ENCODE results near the gene ESF1.

Gene ESF1

DNA sequence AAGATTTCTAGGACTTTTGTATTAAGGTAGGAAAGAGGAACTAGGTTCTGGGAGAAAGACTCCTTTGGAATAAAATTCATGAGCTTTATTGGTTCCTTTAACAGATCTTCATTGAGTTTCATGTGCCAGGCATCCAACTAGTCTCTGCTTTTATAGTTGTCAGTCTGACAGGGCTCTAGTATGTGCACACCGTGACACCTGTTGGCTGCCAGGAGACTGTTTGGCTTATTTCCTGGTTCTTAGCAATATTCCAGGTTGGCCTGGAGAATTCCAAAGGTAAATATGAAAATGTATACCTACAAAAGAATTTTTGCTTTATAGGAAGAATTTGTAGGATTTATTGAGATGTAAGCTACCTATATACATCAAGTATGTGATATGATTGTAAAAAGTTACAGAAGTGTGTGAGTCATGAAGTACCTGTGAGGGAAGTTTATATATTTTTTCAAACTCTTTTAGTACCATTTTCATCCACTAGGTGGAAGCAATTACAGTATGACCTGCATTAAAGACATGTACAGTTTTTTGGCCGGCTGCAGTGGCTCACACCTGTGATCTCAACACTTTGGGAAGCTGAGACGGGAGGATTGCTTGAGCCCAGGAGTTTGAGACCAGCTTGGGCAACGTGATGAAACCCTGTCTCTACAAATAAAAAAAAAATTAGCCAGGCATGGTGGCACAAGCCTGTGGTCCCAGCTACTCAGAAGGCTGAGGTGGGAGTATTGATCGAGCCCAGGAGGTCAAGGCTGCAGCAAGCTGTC lies 35.3 kb upstream of the ESF1 start:
- H3K27me3 ChIP-seq (ENCODE audit: insufficient read depth, poor library complexity, severe bottlenecking), result no peaks in the 10 kb centered on the region
- no peak for TF ChIP-seq GABPA (IDR thresholded peaks at IDR 0.05; ENCODE audit: low read depth)
- TF ChIP-seq, protein P1, sequence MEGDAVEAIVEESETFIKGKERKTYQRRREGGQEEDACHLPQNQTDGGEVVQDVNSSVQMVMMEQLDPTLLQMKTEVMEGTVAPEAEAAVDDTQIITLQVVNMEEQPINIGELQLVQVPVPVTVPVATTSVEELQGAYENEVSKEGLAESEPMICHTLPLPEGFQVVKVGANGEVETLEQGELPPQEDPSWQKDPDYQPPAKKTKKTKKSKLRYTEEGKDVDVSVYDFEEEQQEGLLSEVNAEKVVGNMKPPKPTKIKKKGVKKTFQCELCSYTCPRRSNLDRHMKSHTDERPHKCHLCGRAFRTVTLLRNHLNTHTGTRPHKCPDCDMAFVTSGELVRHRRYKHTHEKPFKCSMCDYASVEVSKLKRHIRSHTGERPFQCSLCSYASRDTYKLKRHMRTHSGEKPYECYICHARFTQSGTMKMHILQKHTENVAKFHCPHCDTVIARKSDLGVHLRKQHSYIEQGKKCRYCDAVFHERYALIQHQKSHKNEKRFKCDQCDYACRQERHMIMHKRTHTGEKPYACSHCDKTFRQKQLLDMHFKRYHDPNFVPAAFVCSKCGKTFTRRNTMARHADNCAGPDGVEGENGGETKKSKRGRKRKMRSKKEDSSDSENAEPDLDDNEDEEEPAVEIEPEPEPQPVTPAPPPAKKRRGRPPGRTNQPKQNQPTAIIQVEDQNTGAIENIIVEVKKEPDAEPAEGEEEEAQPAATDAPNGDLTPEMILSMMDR (IDR thresholded peaks at IDR 0.05; ENCODE audit: insufficient read depth, low read length), result peak; percentile 8
- no peak for TF ChIP-seq POLR2AphosphoS5 (IDR thresholded peaks at IDR 0.05; ENCODE audit: low read depth)
- no peak for TF ChIP-seq SPI1 (IDR thresholded peaks at IDR 0.05; ENCODE audit: borderline replicate concordance, low read depth)
- DNase-seq (ENCODE audit: low read depth in 1 of 2, low spot score in 1 of 2), result peak; percentile 35
- no peak overlapping the region for H3K27ac ChIP-seq (replicated peaks)
- no peak overlapping the region for H3K4me3 ChIP-seq (replicated peaks; ENCODE audit: insufficient read depth, low read length)

DNA sequence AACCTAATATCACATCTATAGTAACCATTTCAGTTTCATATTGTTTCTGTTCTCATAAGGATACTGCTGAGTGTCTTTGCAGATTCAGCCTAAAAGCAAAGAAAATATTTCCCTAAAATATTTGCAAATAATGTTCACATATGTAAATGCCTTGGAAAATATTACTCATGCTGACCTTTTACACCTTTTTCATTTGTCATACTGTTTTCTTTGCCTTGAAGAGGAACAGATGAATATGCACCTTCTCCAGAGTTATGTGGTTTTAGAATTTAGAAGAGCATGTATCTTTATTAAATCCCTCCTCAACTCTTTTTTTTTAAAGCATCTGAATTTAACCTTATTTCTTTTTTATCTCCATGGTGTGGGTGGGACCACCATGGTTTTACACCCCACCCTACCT lies 32.6 kb upstream of the ESF1 start:
- no peak overlapping the region for H3K4me3 ChIP-seq (replicated peaks; ENCODE audit: insufficient read depth, low read length)
- H3K27me3 ChIP-seq (ENCODE audit: insufficient read depth, poor library complexity, severe bottlenecking), result no peaks in the 10 kb centered on the region
- TF ChIP-seq, protein P1 (IDR thresholded peaks at IDR 0.05; ENCODE audit: insufficient read depth, low read length), result no peak
- TF ChIP-seq, protein P2, sequence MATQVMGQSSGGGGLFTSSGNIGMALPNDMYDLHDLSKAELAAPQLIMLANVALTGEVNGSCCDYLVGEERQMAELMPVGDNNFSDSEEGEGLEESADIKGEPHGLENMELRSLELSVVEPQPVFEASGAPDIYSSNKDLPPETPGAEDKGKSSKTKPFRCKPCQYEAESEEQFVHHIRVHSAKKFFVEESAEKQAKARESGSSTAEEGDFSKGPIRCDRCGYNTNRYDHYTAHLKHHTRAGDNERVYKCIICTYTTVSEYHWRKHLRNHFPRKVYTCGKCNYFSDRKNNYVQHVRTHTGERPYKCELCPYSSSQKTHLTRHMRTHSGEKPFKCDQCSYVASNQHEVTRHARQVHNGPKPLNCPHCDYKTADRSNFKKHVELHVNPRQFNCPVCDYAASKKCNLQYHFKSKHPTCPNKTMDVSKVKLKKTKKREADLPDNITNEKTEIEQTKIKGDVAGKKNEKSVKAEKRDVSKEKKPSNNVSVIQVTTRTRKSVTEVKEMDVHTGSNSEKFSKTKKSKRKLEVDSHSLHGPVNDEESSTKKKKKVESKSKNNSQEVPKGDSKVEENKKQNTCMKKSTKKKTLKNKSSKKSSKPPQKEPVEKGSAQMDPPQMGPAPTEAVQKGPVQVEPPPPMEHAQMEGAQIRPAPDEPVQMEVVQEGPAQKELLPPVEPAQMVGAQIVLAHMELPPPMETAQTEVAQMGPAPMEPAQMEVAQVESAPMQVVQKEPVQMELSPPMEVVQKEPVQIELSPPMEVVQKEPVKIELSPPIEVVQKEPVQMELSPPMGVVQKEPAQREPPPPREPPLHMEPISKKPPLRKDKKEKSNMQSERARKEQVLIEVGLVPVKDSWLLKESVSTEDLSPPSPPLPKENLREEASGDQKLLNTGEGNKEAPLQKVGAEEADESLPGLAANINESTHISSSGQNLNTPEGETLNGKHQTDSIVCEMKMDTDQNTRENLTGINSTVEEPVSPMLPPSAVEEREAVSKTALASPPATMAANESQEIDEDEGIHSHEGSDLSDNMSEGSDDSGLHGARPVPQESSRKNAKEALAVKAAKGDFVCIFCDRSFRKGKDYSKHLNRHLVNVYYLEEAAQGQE (IDR thresholded peaks at IDR 0.05; ENCODE audit: insufficient replicate concordance, low read depth), result no peak
- no peak for TF ChIP-seq POLR2AphosphoS5 (IDR thresholded peaks at IDR 0.05; ENCODE audit: low read depth)
- no peak for TF ChIP-seq SPI1 (IDR thresholded peaks at IDR 0.05; ENCODE audit: borderline replicate concordance, low read depth)
- no peak for TF ChIP-seq GABPA (IDR thresholded peaks at IDR 0.05; ENCODE audit: low read depth)
- DNase-seq (ENCODE audit: low read depth in 1 of 2, low spot score in 1 of 2), result no peak
- H3K27ac ChIP-seq (replicated peaks), result no peak overlapping the region

DNA sequence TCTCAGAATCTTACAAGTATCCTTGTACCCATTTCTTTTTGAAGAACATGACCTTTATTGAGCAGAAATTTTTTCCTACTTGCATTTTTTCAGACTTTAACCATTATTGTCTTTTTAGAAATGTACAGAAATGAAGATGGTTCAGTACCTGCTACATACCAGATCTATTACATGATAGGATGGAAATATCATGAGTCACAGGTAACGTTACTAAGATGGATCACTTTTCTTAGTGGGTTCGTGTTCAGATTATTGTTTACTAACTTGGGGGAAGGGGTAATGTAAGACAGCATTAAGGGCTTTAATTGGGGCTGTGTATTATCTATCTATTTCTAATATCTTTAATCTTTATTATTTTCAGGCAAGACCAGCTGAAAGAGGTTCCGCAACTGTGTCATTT lies 32.0 kb upstream of the ESF1 start:
- no peak for DNase-seq (ENCODE audit: low read depth in 1 of 2, low spot score in 1 of 2)
- TF ChIP-seq, protein P2 (IDR thresholded peaks at IDR 0.05; ENCODE audit: insufficient replicate concordance, low read depth), result no peak
- TF ChIP-seq POLR2AphosphoS5 (IDR thresholded peaks at IDR 0.05; ENCODE audit: low read depth), result no peak

DNA sequence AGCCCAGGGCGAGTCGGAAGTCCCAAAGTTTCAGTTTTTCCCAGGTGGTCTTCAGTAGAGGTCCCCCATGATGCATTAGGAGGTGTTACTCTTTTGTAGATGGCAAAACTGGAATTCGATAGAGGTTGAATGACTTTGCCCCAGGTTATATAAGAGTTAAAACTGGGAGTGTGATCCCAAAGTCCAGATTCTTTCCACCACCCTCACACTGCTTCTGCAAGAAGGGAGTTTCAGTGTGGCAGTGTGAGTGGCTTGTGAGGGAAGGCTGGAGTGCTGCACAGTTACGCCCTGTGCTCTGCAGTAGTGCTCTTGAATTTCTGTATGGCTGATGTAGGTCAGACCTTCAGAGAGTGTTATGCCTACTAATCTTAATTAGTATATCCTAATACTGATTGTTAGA lies 30.0 kb upstream of the ESF1 start:
- Histone ChIP-seq H3K27me3 (ENCODE audit: insufficient read depth, poor library complexity, severe bottlenecking) (no peaks in the 10 kb centered on the region), H3K27ac (replicated peaks) (no peak overlapping the region), H3K4me3 (replicated peaks; ENCODE audit: insufficient read depth, low read length) (no peak overlapping the region)
- DNase-seq (ENCODE audit: low read depth in 1 of 2, low spot score in 1 of 2), result no peak
- TF ChIP-seq, protein P1 (IDR thresholded peaks at IDR 0.05; ENCODE audit: insufficient read depth, low read length), result no peak
- no peak for TF ChIP-seq POLR2AphosphoS5 (IDR thresholded peaks at IDR 0.05; ENCODE audit: low read depth)
- TF ChIP-seq SPI1 (IDR thresholded peaks at IDR 0.05; ENCODE audit: borderline replicate concordance, low read depth), result no peak

More for the DNA sequence above, 32.0 kb upstream of the ESF1 start:
- Histone ChIP-seq H3K4me3 (replicated peaks; ENCODE audit: insufficient read depth, low read length) (no peak overlapping the region), H3K27ac (replicated peaks) (no peak overlapping the region), H3K27me3 (ENCODE audit: insufficient read depth, poor library complexity, severe bottlenecking) (no peaks in the 10 kb centered on the region)
